ENCODE measurements around the gene CYP4F2. TPM values are rescaled to one million over a fixed set of nuclear protein-coding genes. Genes with fewer than 3 reads are reported as not detected.

The CYP4F2 gene, protein sequence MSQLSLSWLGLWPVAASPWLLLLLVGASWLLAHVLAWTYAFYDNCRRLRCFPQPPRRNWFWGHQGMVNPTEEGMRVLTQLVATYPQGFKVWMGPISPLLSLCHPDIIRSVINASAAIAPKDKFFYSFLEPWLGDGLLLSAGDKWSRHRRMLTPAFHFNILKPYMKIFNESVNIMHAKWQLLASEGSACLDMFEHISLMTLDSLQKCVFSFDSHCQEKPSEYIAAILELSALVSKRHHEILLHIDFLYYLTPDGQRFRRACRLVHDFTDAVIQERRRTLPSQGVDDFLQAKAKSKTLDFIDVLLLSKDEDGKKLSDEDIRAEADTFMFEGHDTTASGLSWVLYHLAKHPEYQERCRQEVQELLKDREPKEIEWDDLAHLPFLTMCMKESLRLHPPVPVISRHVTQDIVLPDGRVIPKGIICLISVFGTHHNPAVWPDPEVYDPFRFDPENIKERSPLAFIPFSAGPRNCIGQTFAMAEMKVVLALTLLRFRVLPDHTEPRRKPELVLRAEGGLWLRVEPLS
- total RNA-seq (not detected in 2 replicates), polyA plus RNA-seq (not detected in 2 replicates)

DNA sequence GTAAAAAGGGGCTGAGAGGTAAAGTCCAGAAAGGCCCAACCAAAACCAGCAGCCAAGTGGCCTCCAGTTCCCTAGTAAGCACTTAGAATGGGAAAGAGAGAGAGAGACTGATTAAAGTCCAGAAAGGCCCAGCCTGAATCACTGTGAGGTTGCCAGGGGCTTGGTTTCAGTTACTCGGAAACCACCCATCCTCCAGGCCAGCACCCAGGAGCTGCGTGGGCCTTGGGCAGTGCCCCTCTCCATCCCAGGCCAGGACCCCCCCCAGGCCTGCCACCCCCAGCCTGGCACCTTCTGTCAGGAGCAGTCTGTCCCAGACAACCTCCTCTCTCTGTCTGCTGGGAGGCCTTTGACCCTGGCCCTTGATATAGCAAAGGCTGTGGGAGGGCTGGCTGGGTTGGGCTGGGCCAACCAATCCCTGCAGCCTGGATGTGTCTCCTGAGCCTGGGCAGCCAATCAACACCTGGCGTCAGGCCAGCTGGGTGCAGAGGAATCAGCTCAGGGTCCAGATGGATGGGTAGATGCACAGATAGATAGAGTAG is at the start of gene CYP4F2:
Gene CYP4F2, minus strand, starts transcription at position 337 of the 539 bp plus-strand sequence. CDS start 463 bp downstream, outside the sequence.
- Histone ChIP-seq H3K36me3 (no peaks in the 10 kb centered on the region), H3K27ac (no peak within 1 kb of the TSS), H3K4me3 (no peak within 1 kb of the TSS), H3K4me1 (ENCODE audit: low read depth) (no peaks in the 10 kb centered on the region), H3K9me3 (ENCODE audit: low read depth) (no peaks in the 10 kb centered on the region), H3K27me3 (no peaks in the 10 kb centered on the region)
- no peak for DNase-seq (ENCODE audit: low read depth in 1 of 2, low spot score in 1 of 2)
- TF ChIP-seq, protein P1, sequence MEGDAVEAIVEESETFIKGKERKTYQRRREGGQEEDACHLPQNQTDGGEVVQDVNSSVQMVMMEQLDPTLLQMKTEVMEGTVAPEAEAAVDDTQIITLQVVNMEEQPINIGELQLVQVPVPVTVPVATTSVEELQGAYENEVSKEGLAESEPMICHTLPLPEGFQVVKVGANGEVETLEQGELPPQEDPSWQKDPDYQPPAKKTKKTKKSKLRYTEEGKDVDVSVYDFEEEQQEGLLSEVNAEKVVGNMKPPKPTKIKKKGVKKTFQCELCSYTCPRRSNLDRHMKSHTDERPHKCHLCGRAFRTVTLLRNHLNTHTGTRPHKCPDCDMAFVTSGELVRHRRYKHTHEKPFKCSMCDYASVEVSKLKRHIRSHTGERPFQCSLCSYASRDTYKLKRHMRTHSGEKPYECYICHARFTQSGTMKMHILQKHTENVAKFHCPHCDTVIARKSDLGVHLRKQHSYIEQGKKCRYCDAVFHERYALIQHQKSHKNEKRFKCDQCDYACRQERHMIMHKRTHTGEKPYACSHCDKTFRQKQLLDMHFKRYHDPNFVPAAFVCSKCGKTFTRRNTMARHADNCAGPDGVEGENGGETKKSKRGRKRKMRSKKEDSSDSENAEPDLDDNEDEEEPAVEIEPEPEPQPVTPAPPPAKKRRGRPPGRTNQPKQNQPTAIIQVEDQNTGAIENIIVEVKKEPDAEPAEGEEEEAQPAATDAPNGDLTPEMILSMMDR (IDR thresholded peaks at IDR 0.05; ENCODE audit: low read depth, low read length), result no peak

DNA sequence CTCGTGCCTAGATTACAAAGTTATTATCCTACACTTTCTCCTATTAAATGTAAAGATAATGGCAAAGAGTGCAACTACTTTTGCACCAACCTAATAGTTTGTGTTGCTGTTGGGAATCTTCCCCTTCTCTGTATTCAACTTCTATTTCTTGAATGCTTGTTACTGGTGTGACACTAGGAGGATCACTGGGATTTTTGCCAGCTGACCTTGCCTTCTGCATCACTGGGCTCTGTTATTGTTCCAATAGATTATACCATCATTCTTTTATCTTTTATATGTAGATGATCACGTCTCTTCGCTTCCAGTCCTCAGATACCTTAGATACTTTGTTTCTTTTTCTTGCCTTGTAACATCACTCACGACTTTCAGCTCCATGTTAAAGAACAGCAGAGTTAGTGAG is 47.4 kb upstream of the CYP4F2 start:
- Histone ChIP-seq H3K4me1 (ENCODE audit: low read depth) (no peaks in the 10 kb centered on the region), H3K27me3 (no peaks in the 10 kb centered on the region), H3K4me3 (no peak overlapping the region), H3K36me3 (no peaks in the 10 kb centered on the region), H3K9me3 (ENCODE audit: low read depth) (peaks cover 7% of the 10 kb centered on the region), H3K27ac (no peak overlapping the region)
- DNase-seq (ENCODE audit: low read depth in 1 of 2, low spot score in 1 of 2), result no peak
- TF ChIP-seq, protein P1 (IDR thresholded peaks at IDR 0.05; ENCODE audit: low read depth, low read length), result no peak

DNA sequence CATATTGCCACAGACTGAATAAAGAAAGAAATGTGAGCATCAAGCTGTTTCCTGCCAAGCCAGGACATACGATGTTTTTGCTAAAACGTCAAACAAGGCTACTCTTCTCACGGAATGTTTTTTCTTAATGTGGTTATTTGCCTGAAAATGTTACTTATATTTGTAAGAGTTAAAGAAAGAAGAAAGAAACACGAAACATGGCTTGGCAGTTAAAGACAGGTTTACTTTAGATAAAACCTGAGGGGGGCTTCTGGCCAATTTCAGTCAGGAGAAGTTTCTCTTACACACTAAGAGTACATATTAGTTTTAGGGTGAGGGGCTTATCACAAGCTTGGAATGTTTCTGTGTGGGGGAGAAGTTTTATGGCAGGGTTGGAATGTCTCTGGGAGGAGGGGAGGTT is 46.5 kb upstream of the CYP4F2 start:
- Histone ChIP-seq H3K9me3 (ENCODE audit: low read depth) (peaks cover 4% of the 10 kb centered on the region), H3K36me3 (no peaks in the 10 kb centered on the region), H3K27me3 (no peaks in the 10 kb centered on the region), H3K27ac (no peak overlapping the region), H3K4me3 (no peak overlapping the region), H3K4me1 (ENCODE audit: low read depth) (no peaks in the 10 kb centered on the region)
- TF ChIP-seq, protein P1 (IDR thresholded peaks at IDR 0.05; ENCODE audit: low read depth, low read length), result no peak
- no peak for DNase-seq (ENCODE audit: low read depth in 1 of 2, low spot score in 1 of 2)

DNA sequence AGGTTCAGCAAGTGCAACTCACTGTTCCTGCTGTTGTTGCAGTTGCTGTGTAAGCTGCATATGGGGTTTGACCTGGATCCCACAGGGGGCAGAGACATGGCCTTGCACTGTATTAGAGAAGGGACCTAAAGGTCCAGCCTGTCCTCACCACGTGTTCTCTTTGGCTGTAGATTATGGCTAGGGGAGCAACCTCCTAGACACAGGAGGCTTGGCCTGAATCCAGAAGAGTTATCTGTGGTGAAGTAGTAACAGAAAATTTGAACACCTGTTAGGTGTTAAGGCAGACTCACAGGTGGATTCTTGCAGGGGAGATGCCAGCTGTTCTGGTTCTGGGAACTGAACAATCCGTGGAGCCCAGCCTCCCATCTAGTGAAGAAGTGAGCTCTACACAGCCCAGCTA is 39.9 kb upstream of the CYP4F2 start:
- H3K4me3 ChIP-seq, result no peak overlapping the region
- H3K36me3 ChIP-seq, result no peaks in the 10 kb centered on the region
- no peak overlapping the region for H3K27ac ChIP-seq
- DNase-seq (ENCODE audit: low read depth in 1 of 2, low spot score in 1 of 2), result no peak
- TF ChIP-seq, protein P1 (IDR thresholded peaks at IDR 0.05; ENCODE audit: low read depth, low read length), result no peak
- no peaks in the 10 kb centered on the region for H3K27me3 ChIP-seq
- H3K4me1 ChIP-seq (ENCODE audit: low read depth), result no peaks in the 10 kb centered on the region
- H3K9me3 ChIP-seq (ENCODE audit: low read depth), result no peaks in the 10 kb centered on the region

DNA sequence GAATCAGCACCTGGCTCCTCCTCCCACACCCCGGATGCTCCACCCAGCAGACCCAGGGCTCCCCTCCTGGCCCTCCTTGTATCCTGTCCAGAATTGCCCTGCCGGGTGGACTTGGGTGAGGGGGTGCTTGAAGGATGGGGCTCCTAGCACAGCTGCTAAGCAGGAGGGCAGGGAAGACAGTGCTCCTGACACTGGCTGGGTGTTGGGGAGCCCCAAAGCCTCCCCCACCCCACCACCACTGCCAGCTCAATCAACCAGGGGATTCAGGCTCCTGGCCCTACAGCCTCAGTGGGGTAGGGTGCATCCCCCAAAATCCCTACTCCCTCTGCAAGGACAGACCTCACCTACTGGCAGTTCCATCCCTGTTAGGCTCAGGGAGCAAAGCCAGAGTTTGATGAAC is 39.1 kb upstream of the CYP4F2 start:
- TF ChIP-seq, protein P1 (IDR thresholded peaks at IDR 0.05; ENCODE audit: low read depth, low read length), result no peak
- DNase-seq (ENCODE audit: low read depth in 1 of 2, low spot score in 1 of 2), result no peak
- H3K27me3 ChIP-seq, result no peaks in the 10 kb centered on the region
- no peaks in the 10 kb centered on the region for H3K4me1 ChIP-seq (ENCODE audit: low read depth)
- no peaks in the 10 kb centered on the region for H3K9me3 ChIP-seq (ENCODE audit: low read depth)
- H3K4me3 ChIP-seq, result no peak overlapping the region
- no peaks in the 10 kb centered on the region for H3K36me3 ChIP-seq
- no peak overlapping the region for H3K27ac ChIP-seq

Measured in cardiac muscle cell (in vitro differentiated cells and primary cell).